ENCODE results near the gene LCA5L. TPM values are rescaled to one million over a fixed set of nuclear protein-coding genes. Genes with fewer than 3 reads are reported as not detected.

Gene LCA5L
- total and polyA plus RNA-seq, 10 of the 15 experiments (the other 5 are each of a cell fraction or from before 2014, with no cell fraction given), result 0.18 to 0.55 (median 0.27) TPM; not detected in 2

GRCh38 chr21:39480271-39480670 lies 34.7 kb upstream of the LCA5L start:
- H3K9ac ChIP-seq (ENCODE audit: control insufficient read depth, insufficient read depth, low read length), result no peak overlapping the region
- H3K4me1 ChIP-seq (ENCODE audit: control insufficient read depth, insufficient read depth, low read length), result no peaks in the 10 kb centered on the region
- ATAC-seq, result no peak
- no TSS peak for BruUV-seq (replicated peaks)
- 29% methylated on average over 4 of the region's 4 CpGs for WGBS (ENCODE audit: insufficient coverage, insufficient replicate concordance, low lambda C conversion rate, missing lambda C conversion rate)
- no peak overlapping the region for H3K27ac ChIP-seq (ENCODE audit: control insufficient read depth, insufficient read depth)
- ChIA-PET RAD21 (ENCODE audit: unreplicated experiment) (no interaction called here), SMC1A (ENCODE audit: uncharacterized antibody, unreplicated experiment) (no interaction called here), CTCF (no interaction called here), POLR2A (no interaction called here)
- no peak for FAIRE-seq
- DNase-seq (ENCODE audit: low read depth, low spot score), result no peak
- no peak overlapping the region for H3K4me2 ChIP-seq (ENCODE audit: control insufficient read depth, insufficient read depth)
- no peak overlapping the region for H3K4me3 ChIP-seq
- H2AFZ ChIP-seq (ENCODE audit: control insufficient read depth, low read depth, low read length), result no peak overlapping the region
- no peaks in the 10 kb centered on the region for H3K27me3 ChIP-seq (replicated peaks in 1 of 2; ENCODE audit: control insufficient read depth in 2 of 2, insufficient read depth in 2 of 2, low read length in 1 of 2)
- no peak for TF ChIP-seq RB1 (IDR thresholded peaks at IDR 0.05; ENCODE audit: borderline replicate concordance)
- H3K9me3 ChIP-seq (replicated peaks; ENCODE audit: control insufficient read depth, insufficient read depth, low read length), result no peaks in the 10 kb centered on the region
- H3K79me2 ChIP-seq (ENCODE audit: control insufficient read depth, insufficient read depth, low read length), result no peaks in the 10 kb centered on the region
- no peaks in the 10 kb centered on the region for H4K20me1 ChIP-seq (ENCODE audit: control insufficient read depth, insufficient read depth)
- H3K36me3 ChIP-seq (ENCODE audit: control insufficient read depth in 2 of 2, insufficient read depth in 2 of 2, low read length in 1 of 2), result no peaks in the 10 kb centered on the region
- in situ Hi-C loops (cut with MboI), result no loop called here
- intact Hi-C loops (cut with micrococcal nuclease; ENCODE audit: unreplicated experiment), result no loop called here

GRCh38 chr21:39479814-39480182 lies 34.2 kb upstream of the LCA5L start:
- POLR2A ChIA-PET, result no interaction called here
- WGBS (ENCODE audit: insufficient coverage, insufficient replicate concordance, low lambda C conversion rate, missing lambda C conversion rate), result 6% methylated on average over 2 of the region's 2 CpGs
- no peak overlapping the region for H3K4me2 ChIP-seq (ENCODE audit: control insufficient read depth, insufficient read depth)
- H2AFZ ChIP-seq (ENCODE audit: control insufficient read depth, low read depth, low read length), result no peak overlapping the region
- H3K36me3 ChIP-seq (ENCODE audit: control insufficient read depth in 2 of 2, insufficient read depth in 2 of 2, low read length in 1 of 2), result no peaks in the 10 kb centered on the region
- in situ Hi-C loops (cut with MboI) (no loop called here), intact Hi-C loops (cut with micrococcal nuclease; ENCODE audit: unreplicated experiment) (no loop called here)
- H3K4me3 ChIP-seq, result no peak overlapping the region
- H3K9me3 ChIP-seq (replicated peaks; ENCODE audit: control insufficient read depth, insufficient read depth, low read length), result no peaks in the 10 kb centered on the region
- RAD21 ChIA-PET (ENCODE audit: unreplicated experiment), result no interaction called here
- no peak for ATAC-seq
- FAIRE-seq, result no peak
- CTCF ChIA-PET, result no interaction called here
- H3K27me3 ChIP-seq (replicated peaks in 1 of 2; ENCODE audit: control insufficient read depth in 2 of 2, insufficient read depth in 2 of 2, low read length in 1 of 2), result no peaks in the 10 kb centered on the region
- no peak overlapping the region for H3K27ac ChIP-seq (ENCODE audit: control insufficient read depth, insufficient read depth)
- no peaks in the 10 kb centered on the region for H4K20me1 ChIP-seq (ENCODE audit: control insufficient read depth, insufficient read depth)
- DNase-seq (ENCODE audit: low read depth, low spot score), result no peak
- no peak overlapping the region for H3K9ac ChIP-seq (ENCODE audit: control insufficient read depth, insufficient read depth, low read length)
- SMC1A ChIA-PET (ENCODE audit: uncharacterized antibody, unreplicated experiment), result no interaction called here
- no TSS peak for BruUV-seq (replicated peaks)
- no peaks in the 10 kb centered on the region for H3K4me1 ChIP-seq (ENCODE audit: control insufficient read depth, insufficient read depth, low read length)
- H3K79me2 ChIP-seq (ENCODE audit: control insufficient read depth, insufficient read depth, low read length), result no peaks in the 10 kb centered on the region
- no peak for TF ChIP-seq IKZF1 (conservative IDR thresholded peaks at IDR 0.05)
- TF ChIP-seq IRF5 (IDR thresholded peaks at IDR 0.05; ENCODE audit: borderline replicate concordance), result no peak
- TF ChIP-seq POLR2AphosphoS5 (IDR thresholded peaks at IDR 0.05; ENCODE audit: low read length), result no peak
- TF ChIP-seq STAT3 (IDR thresholded peaks at IDR 0.05; ENCODE audit: low read depth, low read length), result no peak
- no peak for TF ChIP-seq BCL3 (IDR thresholded peaks at IDR 0.05; ENCODE audit: borderline replicate concordance, insufficient read depth, low read depth, low read length, poor library complexity, severe bottlenecking)
- no peak for TF ChIP-seq SMC3 (IDR thresholded peaks at IDR 0.05; ENCODE audit: borderline replicate concordance, low read length)
- no peak for TF ChIP-seq SPI1 (IDR thresholded peaks at IDR 0.05; ENCODE audit: borderline replicate concordance, insufficient read depth, low read depth, low read length)
- TF ChIP-seq NKRF (conservative IDR thresholded peaks at IDR 0.05), result no peak
- TF ChIP-seq HDAC2 (IDR thresholded peaks at IDR 0.05), result no peak
- TF ChIP-seq ELK1 (IDR thresholded peaks at IDR 0.05; ENCODE audit: low read depth, low read length), result no peak
- no peak for TF ChIP-seq LARP7 (IDR thresholded peaks at IDR 0.05)

Measured in GM12878 (cell line).